Stimulated activated CD4-positive, alpha-beta T cell treated with anti-CD3 and anti-CD28 coated beads, Interleukin-2, amount 100 ng/mL, for 24 hours (primary cell): Measurements from ENCODE around the gene KCNK15.
"Not testable (repeated sequence)": the region's sequence is repeated elsewhere in the genome, so short reads cannot be mapped to it uniquely, and the experiment has no call there.

Experiments used
- DNase-seq, 2 donors: peaks; one replicate each; pipeline ENCODE4 v3.0.0-alpha.2; 2020

The KCNK15 gene

GRCh38 chr20:44759595-44759994 is 13.9 kb downstream of the KCNK15 start:
- DNase-seq, result no peak

GRCh38 chr20:44761423-44761822 is 15.8 kb downstream of the KCNK15 start:
- DNase-seq, result no peak

GRCh38 chr20:44762466-44763140 is 16.9 kb downstream of the KCNK15 start:
- DNase-seq, result no peak

GRCh38 chr20:44763798-44764197 is 18.1 kb downstream of the KCNK15 start:
- not testable (repeated sequence) for DNase-seq

- no peak for DNase-seq
Measured at GRCh38 chr20:44765091-44765490, 19.4 kb downstream of the KCNK15 start.

GRCh38 chr20:44765701-44766347 is 20.2 kb downstream of the KCNK15 start:
- DNase-seq, result no peak

- no peak for DNase-seq
Measured at GRCh38 chr20:44768256-44768655, 22.6 kb downstream of the KCNK15 start.

GRCh38 chr20:44768854-44769480 is 23.3 kb downstream of the KCNK15 start:
- DNase-seq, result no peak

- no peak for DNase-seq
Measured at GRCh38 chr20:44769481-44769863, 23.8 kb downstream of the KCNK15 start.

- no peak for DNase-seq
Measured at GRCh38 chr20:44770484-44771171, 25.0 kb downstream of the KCNK15 start.

GRCh38 chr20:44771172-44771535 is 25.5 kb downstream of the KCNK15 start:
- no peak for DNase-seq

GRCh38 chr20:44772636-44773035 is 27.0 kb downstream of the KCNK15 start:
- DNase-seq, result no peak

GRCh38 chr20:44773070-44773829 is 27.6 kb downstream of the KCNK15 start:
- no peak for DNase-seq

GRCh38 chr20:44776980-44777379 is 31.3 kb downstream of the KCNK15 start:
- no peak for DNase-seq

GRCh38 chr20:44780226-44780625 is 34.6 kb downstream of the KCNK15 start:
- peak; percentile 45 to 52 for DNase-seq

GRCh38 chr20:44781118-44781517 is 35.5 kb downstream of the KCNK15 start:
- no peak for DNase-seq

GRCh38 chr20:44781791-44782190 is 36.1 kb downstream of the KCNK15 start:
- DNase-seq, result no peak

- DNase-seq, result no peak
Measured at GRCh38 chr20:44784688-44785087, 39.0 kb downstream of the KCNK15 start.

GRCh38 chr20:44785768-44786167 is 40.1 kb downstream of the KCNK15 start:
- DNase-seq, result no peak

GRCh38 chr20:44787299-44787698 is 41.6 kb downstream of the KCNK15 start:
- no peak for DNase-seq

GRCh38 chr20:44788706-44789456 is 43.2 kb downstream of the KCNK15 start:
- DNase-seq, result no peak
